Measurements from ENCODE around the gene FBXO42. TPM values are rescaled to one million over a fixed set of nuclear protein-coding genes. Genes with fewer than 3 reads are reported as not detected.
A peak's percentile ranks its signal among the peaks of the same experiment; 100 is the strongest.

The FBXO42 gene
- total and polyA plus RNA-seq, 12 donors, result 14.0 to 44.9 (median 19.7) TPM

- intact Hi-C loops (cut with DNase I), result loop anchor here in 1 of 2 donors (10.0 kb wide), 1 partner anchor 60 kb away; the partner anchor contains the start of gene FBXO42
- Histone ChIP-seq H3K4me3 (no peak overlapping the region), H3K27me3 (no peaks in the 10 kb centered on the region), H3K27ac (peak overlapping the region in 2 of 5 donors; percentile 13 to 17), H3K36me3 (replicated peaks in 1 of 2) (peaks cover 0 to 8% of the 10 kb centered on the region in 2 donors), H3K4me1 (replicated peaks in 1 of 2) (peaks cover 0 to 4% of the 10 kb centered on the region in 2 donors), H3K9me3 (replicated peaks in 1 of 3) (no peaks in the 10 kb centered on the region)
- TF ChIP-seq CTCF (IDR thresholded peaks at IDR 0.05) (no peak), POLR2A (IDR thresholded peaks at IDR 0.05) (no peak)
- 85 to 88% (median 86%) methylated on average over 3 of the region's 3 CpGs for WGBS, 4 donors
- DNase-seq, result no peak
These were observed 57.8 kb downstream of the FBXO42 start for GRCh38 chr1:16294219-16295212.

GRCh38 chr1:16293538-16293937 is 58.7 kb downstream of the FBXO42 start:
- TF ChIP-seq CTCF (IDR thresholded peaks at IDR 0.05) (no peak), POLR2A (IDR thresholded peaks at IDR 0.05) (no peak)
- Histone ChIP-seq H3K4me3 (no peak overlapping the region), H3K9me3 (replicated peaks in 1 of 3) (no peaks in the 10 kb centered on the region), H3K27ac (peak overlapping the region in 2 of 5 donors; percentile 13 to 17), H3K27me3 (no peaks in the 10 kb centered on the region), H3K36me3 (replicated peaks in 1 of 2) (peaks cover 0 to 8% of the 10 kb centered on the region in 2 donors), H3K4me1 (replicated peaks in 1 of 2) (peaks cover 0 to 4% of the 10 kb centered on the region in 2 donors)
- intact Hi-C loops (cut with DNase I), result loop anchor here in 1 of 2 donors (10.0 kb wide), 1 partner anchor 61 kb away; the partner anchor contains the start of gene FBXO42
- 69 to 85% (median 79%) methylated on average over 1 of the region's 1 CpG for WGBS, 4 donors
- DNase-seq, result no peak

- intact Hi-C loops (cut with DNase I), result loop anchor here in 1 of 2 donors (10.0 kb wide), 1 partner anchor 62 kb away; the partner anchor contains the start of gene FBXO42
- no peaks in the 10 kb centered on the region for H3K9me3 ChIP-seq (replicated peaks in 1 of 3)
- H3K27me3 ChIP-seq, result no peaks in the 10 kb centered on the region
- no peak for TF ChIP-seq POLR2A (IDR thresholded peaks at IDR 0.05)
- TF ChIP-seq CTCF (IDR thresholded peaks at IDR 0.05), result no peak
- H3K27ac ChIP-seq, result no peak overlapping the region
- no peak for DNase-seq
- H3K4me3 ChIP-seq, result no peak overlapping the region
- peaks cover 0 to 8% of the 10 kb centered on the region in 2 donors for H3K36me3 ChIP-seq (replicated peaks in 1 of 2)
- H3K4me1 ChIP-seq (replicated peaks in 1 of 2), result peaks cover 0 to 4% of the 10 kb centered on the region in 2 donors
These were observed 59.5 kb downstream of the FBXO42 start for GRCh38 chr1:16292739-16293138.

GRCh38 chr1:16289959-16290358 is 62.3 kb downstream of the FBXO42 start:
- 92 to 100% (median 95%) methylated on average over 3 of the region's 3 CpGs for WGBS, 4 donors
- intact Hi-C loops (cut with DNase I), result loop anchor here in 1 of 2 donors (10.0 kb wide), 1 partner anchor 65 kb away; the partner anchor contains the start of gene FBXO42
- Histone ChIP-seq H3K27me3 (no peaks in the 10 kb centered on the region), H3K36me3 (replicated peaks in 1 of 2) (peaks cover 0 to 8% of the 10 kb centered on the region in 2 donors), H3K4me1 (replicated peaks in 1 of 2) (peaks cover 0 to 4% of the 10 kb centered on the region in 2 donors), H3K9me3 (replicated peaks in 1 of 3) (no peaks in the 10 kb centered on the region), H3K4me3 (no peak overlapping the region), H3K27ac (no peak overlapping the region)
- TF ChIP-seq CTCF (IDR thresholded peaks at IDR 0.05) (no peak), POLR2A (IDR thresholded peaks at IDR 0.05) (no peak)
- no peak for DNase-seq
